Hematopoietic multipotent progenitor cell treated with erythropoietin and hydrocortisone succinate and interleukin-3 and kit ligand, for 15 days (in vitro differentiated cells): ENCODE results near the gene PDC.
"Not testable (repeated sequence)": the region's sequence is repeated elsewhere in the genome, so short reads cannot be mapped to it uniquely, and the experiment has no call there.

Source experiments
- DNase-seq: peaks from one replicate; pipeline ENCODE4 v3.0.0-alpha.2; 2015; ENCODE audit warnings: low spot score

PDC gene

GRCh38 chr1:186465491-186465890 lies 4.6 kb upstream of the PDC start:
- not testable (repeated sequence) for DNase-seq

GRCh38 chr1:186463926-186464325 lies 3.0 kb upstream of the PDC start:
- DNase-seq = peak; percentile 40

GRCh38 chr1:186463511-186463910 lies 2.6 kb upstream of the PDC start:
- DNase-seq = no peak

GRCh38 chr1:186459161-186459560 lies 1.8 kb downstream of the PDC start:
- not testable (repeated sequence) for DNase-seq

- no peak for DNase-seq
Measured at GRCh38 chr1:186456729-186457255, 4.1 kb downstream of the PDC start.

GRCh38 chr1:186454981-186455380 lies 5.9 kb downstream of the PDC start:
- no peak for DNase-seq

- no peak for DNase-seq
Measured at GRCh38 chr1:186446152-186446551, 14.8 kb downstream of the PDC start.

GRCh38 chr1:186443638-186444037 lies 17.3 kb downstream of the PDC start:
- no peak for DNase-seq

- DNase-seq = no peak
Measured at GRCh38 chr1:186442651-186443375, 18.1 kb downstream of the PDC start.

GRCh38 chr1:186440584-186440983 lies 20.3 kb downstream of the PDC start:
- no peak for DNase-seq

GRCh38 chr1:186438567-186438966 lies 22.3 kb downstream of the PDC start:
- DNase-seq = no peak

- DNase-seq = no peak
Measured at GRCh38 chr1:186435336-186435735, 25.6 kb downstream of the PDC start.

GRCh38 chr1:186429017-186429416 lies 31.9 kb downstream of the PDC start:
- DNase-seq = no peak

GRCh38 chr1:186426118-186426517 lies 34.8 kb downstream of the PDC start:
- DNase-seq = no peak

GRCh38 chr1:186424539-186424938 lies 36.4 kb downstream of the PDC start:
- no peak for DNase-seq

GRCh38 chr1:186421446-186421845 lies 39.5 kb downstream of the PDC start:
- no peak for DNase-seq

GRCh38 chr1:186420923-186421322 lies 40.0 kb downstream of the PDC start:
- DNase-seq = no peak

- no peak for DNase-seq
Measured at GRCh38 chr1:186420311-186420710, 40.6 kb downstream of the PDC start.

GRCh38 chr1:186418503-186418902 lies 42.4 kb downstream of the PDC start:
- DNase-seq = no peak

- DNase-seq = no peak
Measured at GRCh38 chr1:186413319-186413718, 47.6 kb downstream of the PDC start.

GRCh38 chr1:186409091-186409490 lies 51.8 kb downstream of the PDC start:
- no peak for DNase-seq

- peak; percentile 69 for DNase-seq
Measured at GRCh38 chr1:186404454-186405051, 56.4 kb downstream of the PDC start.

- no peak for DNase-seq
Measured at GRCh38 chr1:186403632-186404031, 57.3 kb downstream of the PDC start.

GRCh38 chr1:186401446-186401845 lies 59.5 kb downstream of the PDC start:
- not testable (repeated sequence) for DNase-seq
